ENCODE results near the gene DEPP1.

The DEPP1 gene

DNA sequence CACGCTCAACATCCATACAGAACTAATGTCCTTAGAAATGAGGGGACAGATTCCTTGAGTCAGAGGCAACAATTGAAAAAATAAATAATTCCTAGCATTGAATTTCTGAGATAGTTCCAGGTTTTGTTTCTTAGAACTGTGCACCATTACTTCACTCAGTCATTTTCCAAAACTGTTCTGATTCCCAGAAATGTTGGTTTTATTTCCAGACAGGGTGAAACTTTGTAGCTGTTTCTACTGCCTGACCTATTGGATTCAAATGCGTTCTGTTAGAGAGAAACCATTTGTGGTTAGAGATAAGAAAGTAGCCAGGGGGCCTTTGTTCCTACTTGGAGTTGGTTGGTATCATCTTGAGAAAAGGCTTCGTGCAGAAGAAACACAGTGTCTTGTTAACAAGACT lies 8.1 kb upstream of the DEPP1 start:
- H3K27ac ChIP-seq: no peak overlapping the region
- TF ChIP-seq ZFX (IDR thresholded peaks at IDR 0.05; ENCODE audit: borderline replicate concordance) (no peak), CTCF (IDR thresholded peaks at IDR 0.05) (no peak)

GRCh38 chr10:44986179-44986578 lies 7.6 kb upstream of the DEPP1 start:
- H3K27ac ChIP-seq: no peak overlapping the region
- TF ChIP-seq ZFX (IDR thresholded peaks at IDR 0.05; ENCODE audit: borderline replicate concordance) (no peak), CTCF (IDR thresholded peaks at IDR 0.05) (no peak)

- H3K27ac ChIP-seq: no peak overlapping the region
- no peak for TF ChIP-seq ZFX (IDR thresholded peaks at IDR 0.05; ENCODE audit: borderline replicate concordance)
- no peak for TF ChIP-seq CTCF (IDR thresholded peaks at IDR 0.05)
Measured at GRCh38 chr10:44985175-44985681, 6.6 kb upstream of the DEPP1 start.

DNA sequence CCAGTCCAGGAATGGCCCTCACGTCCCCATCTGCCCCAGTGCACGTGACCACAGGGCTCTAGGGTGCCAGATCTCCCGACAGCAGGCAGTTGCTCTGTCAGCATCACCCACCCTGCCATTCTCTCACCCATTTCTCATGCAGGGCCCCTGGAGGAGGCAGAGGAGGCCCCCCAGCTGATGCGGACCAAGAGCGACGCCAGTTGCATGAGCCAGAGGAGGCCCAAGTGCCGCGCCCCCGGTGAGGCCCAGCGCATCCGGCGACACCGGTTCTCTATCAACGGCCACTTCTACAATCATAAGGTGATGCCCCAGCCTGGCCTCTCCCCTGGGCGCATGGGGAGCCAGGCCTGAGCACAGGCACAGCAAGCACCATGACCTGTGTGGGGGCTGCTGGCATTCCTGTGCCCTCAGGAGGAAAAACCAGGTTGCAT lies 6.1 kb upstream of the DEPP1 start:
- TF ChIP-seq ZFX (IDR thresholded peaks at IDR 0.05; ENCODE audit: borderline replicate concordance) (no peak), CTCF (IDR thresholded peaks at IDR 0.05) (no peak)
- no peak overlapping the region for H3K27ac ChIP-seq

DNA sequence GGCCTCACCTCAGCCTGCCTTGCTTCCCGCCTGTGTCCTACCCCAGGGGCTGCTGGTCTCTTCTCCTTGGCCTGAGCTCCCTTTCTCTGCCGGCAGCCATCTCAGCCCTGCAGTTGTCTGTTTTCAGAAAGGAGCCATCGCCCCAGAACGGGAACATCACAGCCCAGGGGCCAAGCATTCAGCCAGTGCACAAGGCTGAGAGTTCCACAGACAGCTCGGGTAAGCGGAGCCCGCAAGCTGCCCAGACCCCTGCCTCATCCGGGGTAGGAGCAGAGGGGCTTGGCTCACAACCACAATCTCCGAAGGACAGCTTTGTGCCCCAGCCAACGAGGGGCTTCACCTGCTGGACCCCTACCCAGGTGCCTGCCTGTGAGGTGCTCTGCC lies 5.3 kb upstream of the DEPP1 start:
- TF ChIP-seq CTCF (IDR thresholded peaks at IDR 0.05) (no peak), ZFX (IDR thresholded peaks at IDR 0.05; ENCODE audit: borderline replicate concordance) (no peak)
- H3K27ac ChIP-seq: no peak overlapping the region

GRCh38 chr10:44983066-44983894 lies 4.7 kb upstream of the DEPP1 start:
- H3K27ac ChIP-seq: no peak overlapping the region

More at GRCh38 chr10:44983066-44983894, 4.7 kb upstream of the DEPP1 start:
- no peak for TF ChIP-seq CTCF (IDR thresholded peaks at IDR 0.05)
- TF ChIP-seq ZFX (IDR thresholded peaks at IDR 0.05; ENCODE audit: borderline replicate concordance): no peak

Data from 22Rv1 (cell line).